GM18505 (cell line): ENCODE measurements around the gene SLC22A17.
A peak's percentile ranks its signal among the peaks of the same experiment; 100 is the strongest.

Experiments
- ATAC-seq: cut with Tn5 transposase; IDR thresholded peaks from one replicate; pipeline ENCODE4 v1.9.1; 2021; ENCODE audit not compliant: unreplicated experiment
- POLR2A ChIP-seq: IDR thresholded peaks from 4 replicates; pipeline ENCODE4 v1.6.1; 2011; ENCODE audit warnings: borderline replicate concordance; ENCODE audit not compliant: insufficient read depth, insufficient read length; ENCODE audit errors: extremely low read depth

Gene SLC22A17

DNA sequence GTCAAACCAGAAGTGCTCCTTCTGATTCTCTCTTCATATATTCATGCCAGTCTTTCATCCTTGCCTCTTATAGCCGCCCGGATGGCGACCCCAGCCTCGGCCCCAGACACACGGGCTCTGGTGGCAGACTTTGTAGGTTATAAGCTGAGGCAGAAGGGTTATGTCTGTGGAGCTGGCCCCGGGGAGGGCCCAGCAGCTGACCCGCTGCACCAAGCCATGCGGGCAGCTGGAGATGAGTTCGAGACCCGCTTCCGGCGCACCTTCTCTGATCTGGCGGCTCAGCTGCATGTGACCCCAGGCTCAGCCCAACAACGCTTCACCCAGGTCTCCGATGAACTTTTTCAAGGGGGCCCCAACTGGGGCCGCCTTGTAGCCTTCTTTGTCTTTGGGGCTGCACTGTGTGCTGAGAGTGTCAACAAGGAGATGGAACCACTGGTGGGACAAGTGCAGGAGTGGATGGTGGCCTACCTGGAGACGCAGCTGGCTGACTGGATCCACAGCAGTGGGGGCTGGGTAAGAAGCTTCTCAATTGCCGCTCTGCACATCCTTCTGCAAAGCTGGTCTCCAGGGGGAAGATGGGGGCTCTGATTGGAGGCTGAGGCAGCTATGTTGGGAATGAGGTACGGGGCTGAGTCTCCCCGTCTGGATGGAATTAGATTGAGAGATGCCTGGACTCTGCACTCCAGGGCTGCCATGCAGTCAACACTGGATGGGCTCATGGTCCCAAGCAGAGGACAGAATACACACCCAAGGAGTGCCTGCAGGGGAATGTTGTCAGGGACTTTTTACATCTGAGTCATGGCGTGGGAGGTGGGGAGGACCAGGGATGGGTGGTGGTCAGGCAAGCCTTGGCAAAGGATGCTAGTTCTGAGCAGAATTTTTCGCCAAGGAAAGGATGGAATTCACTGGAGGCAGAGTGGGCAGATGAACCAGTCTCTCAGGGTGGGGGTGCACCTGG is 44.7 kb downstream of the SLC22A17 start:
- no peak for TF ChIP-seq POLR2A
- no peak for ATAC-seq

DNA sequence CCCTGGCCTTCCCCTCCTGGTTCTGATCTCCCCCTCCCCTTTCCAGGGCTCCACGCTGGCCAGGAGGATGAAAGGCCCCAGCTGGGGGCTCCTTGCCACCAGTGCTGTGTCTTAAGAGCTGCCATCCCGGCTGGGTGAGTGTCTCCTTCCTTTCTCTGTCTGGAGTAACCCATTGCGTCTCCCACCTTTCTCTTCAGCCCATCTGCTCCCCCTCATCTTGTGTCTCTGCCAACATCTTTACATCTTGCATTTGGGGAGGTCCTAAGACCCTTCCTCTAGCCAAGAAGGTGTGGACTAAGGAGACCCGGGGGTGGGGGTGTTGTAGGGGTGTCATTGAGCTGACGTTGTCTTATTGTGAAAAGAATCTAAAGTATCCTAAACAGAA is 45.5 kb downstream of the SLC22A17 start:
- no peak for ATAC-seq
- no peak for TF ChIP-seq POLR2A

DNA sequence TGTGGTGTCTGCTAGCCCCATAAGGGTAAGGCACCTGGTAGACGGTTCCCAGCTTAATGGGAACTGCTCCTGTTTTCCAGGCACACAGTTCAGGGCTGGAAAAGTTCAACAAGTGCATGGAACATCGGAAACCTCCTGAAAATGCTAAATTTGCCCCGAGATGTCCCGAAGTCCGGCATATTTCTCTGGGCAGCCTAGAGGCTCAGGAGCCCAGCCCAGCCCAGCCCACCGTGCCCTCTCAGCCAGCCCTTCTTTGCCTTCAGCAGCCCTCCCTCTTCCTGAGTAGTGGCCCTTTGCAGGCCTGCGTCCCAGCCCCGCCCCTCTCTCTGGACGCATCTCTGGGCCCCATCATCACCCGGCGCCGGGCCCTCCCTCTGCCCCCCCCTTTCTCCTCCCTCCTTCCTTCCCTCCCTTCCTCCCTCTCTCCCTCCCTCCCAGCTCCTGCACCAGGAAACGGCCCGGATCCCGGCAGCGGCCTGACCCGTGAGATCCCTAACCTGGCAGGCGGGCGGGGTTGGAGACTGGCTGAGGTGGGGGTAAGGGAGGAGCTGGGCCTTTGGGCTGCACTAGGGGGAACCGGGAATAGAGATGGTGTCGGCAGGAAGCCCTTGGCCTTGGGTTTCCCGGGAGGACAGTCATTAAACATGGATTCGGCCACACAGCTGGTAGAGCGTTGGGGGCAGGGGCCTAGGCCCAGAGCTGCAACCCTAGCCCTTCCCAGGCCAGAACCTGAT is 46.1 kb downstream of the SLC22A17 start, which contains the start of gene BCL2L2:
TSS of gene BCL2L2 (plus strand) at position 422 of the 734 bp plus-strand sequence. CDS start 935 bp downstream, outside the sequence.
- peak; percentile 83 for TF ChIP-seq POLR2A
- no peak for ATAC-seq

DNA sequence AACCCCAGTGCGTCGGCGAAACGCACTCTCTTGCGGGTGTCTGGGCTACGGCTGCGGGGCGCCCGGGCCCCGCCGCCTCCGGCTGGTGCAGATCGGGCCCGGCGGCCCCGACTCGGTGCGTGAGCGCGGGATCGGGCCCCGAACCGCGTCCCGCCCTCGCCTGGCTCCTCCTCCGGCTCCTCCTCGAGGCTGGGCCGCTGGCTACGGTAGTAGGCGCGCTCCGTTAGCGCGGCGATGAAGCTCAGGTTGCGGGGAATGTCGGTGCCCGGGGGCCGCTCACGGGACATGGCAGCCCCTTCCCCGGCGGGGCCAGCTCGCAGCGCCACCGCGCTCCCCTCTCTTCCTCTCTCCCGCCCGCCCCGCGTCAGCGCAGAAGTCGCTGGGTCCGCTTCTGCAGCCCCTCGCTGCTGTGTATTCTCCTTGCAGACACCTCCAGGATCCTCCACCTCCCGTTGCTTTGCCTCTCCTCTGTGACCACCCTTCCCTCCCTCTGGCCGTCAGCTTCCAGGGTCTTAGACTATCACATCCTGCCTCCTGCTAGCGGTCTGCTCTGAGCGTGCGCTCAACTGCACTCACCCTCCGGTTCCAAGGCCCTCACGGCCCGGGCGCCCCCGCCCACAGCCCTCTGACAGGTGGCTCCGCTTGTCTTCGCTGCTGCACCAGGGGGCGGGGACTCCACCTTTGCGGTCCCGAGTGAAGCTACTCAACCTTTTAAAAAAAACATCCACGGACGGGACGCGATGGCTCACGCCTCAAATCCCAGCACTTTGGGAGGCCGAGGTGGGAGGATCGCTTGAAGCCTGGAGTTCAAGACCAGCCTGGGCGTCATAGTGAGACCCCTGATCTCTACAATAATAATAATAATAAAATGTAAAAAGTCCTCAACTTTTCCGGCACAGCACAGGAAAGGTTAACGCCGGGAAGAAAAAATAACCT is 50.1 kb downstream of the SLC22A17 start, which contains the start of gene PPP1R3E:
TSS of gene PPP1R3E (minus strand) at position 570 of the 936 bp plus-strand sequence. CDS start at position 287, 283 bp downstream.
- TF ChIP-seq POLR2A, result peak; percentile 77
- peak; percentile 27 for ATAC-seq

DNA sequence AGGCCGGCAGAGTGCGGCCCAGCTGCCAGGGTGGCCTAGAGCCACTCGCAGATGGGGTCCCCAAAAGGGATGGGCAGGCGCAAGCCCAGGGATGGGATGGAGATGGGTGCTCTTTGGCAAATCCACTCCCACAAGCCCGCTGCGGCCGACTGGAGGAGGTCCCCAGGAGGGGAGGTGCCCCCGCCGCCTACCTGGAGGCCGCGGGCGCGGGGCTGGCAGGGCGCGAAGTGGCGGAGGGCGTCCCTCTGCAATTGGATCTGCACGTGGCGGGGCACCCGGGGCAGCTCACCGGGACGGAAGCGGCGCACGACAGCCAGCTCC is 50.8 kb downstream of the SLC22A17 start:
- peak; percentile 10 for ATAC-seq
- TF ChIP-seq POLR2A, result peak; percentile 66

DNA sequence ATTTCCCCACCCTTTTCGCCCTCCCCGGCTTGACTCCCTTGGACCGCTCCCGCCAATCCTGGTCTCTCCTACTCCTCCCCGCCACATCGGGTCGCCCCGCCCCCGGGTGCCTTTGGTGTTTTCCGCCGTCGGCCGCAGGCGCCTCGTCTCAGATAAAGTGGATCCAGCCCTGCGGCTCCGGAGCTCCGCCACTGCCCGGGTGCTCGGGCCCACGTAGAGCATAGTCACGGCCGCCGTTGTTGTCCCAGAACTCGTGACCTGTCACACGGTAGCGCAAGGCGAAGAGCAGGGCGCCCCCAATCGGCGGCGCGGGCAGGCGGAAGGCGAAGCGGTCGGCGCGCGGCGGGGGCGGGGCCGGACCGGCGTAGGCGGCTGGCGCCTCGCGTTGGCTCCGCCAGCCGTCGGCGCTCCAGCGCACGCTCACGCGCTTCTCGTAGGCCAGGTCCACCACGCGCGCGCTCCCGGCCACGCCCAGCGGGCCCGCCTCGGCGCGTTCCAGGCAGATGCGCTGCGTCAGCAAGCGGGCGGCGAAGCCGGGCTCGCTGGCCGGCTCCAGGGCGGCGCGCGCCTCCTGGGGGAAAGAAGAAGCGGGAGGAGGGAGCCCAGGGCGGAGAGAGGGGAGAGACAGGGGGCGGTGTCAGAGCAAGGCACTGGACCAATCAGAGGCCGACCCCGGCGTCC is 51.3 kb downstream of the SLC22A17 start:
- peak; percentile 48 for TF ChIP-seq POLR2A
- ATAC-seq, result peak; percentile 76

DNA sequence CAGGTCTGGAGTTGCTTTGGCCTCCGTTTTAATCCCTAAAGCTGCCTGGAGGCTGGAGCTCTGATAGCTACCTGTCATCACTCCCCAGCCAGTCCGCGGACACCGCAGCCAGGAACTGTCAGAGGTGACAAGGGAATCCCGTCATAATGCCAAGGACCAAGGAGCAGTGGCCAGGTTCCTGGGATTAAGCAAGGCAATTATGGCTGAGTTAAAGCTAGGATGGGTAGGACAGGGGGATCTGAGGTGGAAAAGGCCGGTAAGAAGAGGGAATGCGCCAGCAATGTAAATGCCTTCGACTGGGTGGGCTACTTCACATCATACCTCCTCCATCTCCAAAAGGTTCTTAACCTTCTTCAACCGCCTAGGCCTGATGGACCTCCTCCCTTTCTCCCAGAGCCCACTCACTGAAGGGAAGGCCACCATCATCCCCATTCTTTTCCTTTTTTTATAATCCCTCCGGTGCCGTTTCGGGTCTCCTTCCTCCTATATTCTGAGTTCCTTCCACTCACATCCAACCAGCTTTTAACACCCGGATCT is 51.9 kb downstream of the SLC22A17 start:
- no peak for ATAC-seq
- no peak for TF ChIP-seq POLR2A

DNA sequence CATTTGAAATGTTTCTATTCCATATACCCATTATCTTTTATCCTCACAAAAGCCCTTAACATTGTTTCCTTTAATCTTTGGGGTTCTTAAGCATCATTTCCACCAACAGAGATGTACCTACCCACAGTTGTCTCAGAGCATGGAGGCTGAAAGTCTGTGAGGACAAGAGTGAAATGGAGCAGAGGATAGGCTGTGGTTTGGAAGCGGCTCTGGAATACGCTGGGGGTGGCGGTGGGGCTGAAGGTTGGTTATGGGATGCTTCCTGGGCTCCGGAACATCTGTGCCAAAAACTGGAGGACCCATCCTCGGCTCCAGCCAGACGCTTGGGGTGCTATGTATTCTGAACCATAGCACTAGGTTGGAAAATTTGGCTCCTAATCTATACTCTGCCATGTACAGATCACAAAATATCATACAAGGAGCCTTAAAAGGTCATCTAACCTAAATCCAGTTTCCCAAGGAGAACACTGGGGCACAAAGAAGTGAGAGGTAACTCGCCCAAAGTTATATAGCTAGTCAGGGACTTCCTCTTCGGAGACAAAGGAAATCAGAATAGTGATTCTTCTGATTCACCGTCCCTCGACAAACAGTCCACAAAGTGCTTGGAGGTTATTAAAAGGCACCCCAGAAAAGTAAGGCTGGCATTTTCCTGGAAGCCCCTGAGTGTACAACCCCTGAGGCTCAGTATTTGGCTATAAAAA is 52.6 kb downstream of the SLC22A17 start:
- no peak for ATAC-seq
- no peak for TF ChIP-seq POLR2A

DNA sequence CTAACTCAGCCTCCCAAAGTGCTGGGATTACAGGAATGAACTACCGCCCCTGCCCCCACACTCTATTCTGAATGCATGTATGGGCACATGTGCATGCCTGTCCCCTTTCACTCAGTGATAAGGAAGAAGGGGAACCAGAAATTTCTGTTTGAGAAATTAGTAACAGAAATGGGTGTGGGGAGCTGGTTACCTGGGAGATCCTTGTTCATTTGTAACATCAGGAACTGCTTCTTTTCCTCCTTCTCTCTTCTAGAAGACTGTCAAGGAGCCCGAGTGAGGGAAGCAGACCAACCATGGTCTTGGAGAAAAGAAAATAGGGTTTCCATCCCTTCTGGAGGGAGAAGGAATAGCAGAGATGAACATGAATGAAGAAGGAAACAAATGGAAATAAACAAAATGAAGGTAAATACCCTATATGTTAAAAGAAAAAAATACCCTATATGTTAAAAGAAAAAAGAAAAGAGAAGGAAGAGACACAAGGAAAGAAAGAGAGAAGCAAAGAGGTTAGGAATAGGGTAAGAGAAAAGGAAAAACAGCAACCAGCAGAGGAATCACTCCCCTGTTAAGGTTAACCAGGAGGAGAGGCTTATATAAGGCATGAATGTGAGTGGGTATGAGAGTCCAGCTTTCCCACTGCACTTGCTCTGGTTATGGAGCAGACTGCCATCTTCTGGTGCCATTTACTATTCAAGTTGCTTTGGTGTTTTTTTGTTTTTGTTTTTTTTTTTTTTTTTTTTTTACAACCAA is 53.3 kb downstream of the SLC22A17 start:
- ATAC-seq, result no peak
- TF ChIP-seq POLR2A, result no peak

DNA sequence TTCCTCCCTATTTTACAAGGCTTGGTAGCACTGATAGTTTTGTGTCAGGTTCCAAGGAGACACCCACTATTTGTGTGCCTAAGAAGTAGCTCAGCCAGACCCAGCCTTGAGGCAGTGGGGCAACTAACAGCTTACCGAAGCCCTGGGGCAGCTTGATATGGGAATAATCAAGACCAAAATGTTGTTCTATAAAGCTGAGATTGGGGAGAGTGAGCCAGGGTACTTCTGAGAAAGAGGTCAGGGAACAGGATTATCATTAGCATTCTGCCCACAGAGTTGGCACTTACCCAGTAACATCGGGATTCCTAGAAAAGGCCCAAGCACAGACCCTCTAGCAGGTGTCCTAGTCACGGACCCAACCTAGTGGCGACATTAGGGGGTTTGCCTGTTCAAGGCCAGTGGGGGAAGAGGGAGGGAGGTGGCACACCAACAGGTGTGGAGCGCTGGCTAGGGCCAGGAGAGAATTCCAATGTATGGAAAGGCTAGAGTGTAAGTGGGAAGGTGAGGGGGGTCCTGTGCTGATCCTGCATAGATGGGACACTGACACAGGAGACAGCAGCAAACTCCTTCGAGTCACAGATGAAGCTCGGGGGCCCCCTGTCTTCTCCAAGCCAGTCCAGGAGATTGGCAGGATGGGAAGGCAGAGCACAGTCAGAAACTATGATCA is 54.9 kb downstream of the SLC22A17 start:
- TF ChIP-seq POLR2A, result no peak

More for the DNA sequence above, 54.9 kb downstream of the SLC22A17 start:
- ATAC-seq, result no peak
